ENCODE measurements around the gene TIAM1.

TIAM1 gene

GRCh38 chr21:31354604-31355443, 10.8 kb upstream of the TIAM1 start:
- Histone ChIP-seq H3K79me2 (no peaks in the 10 kb centered on the region), H3K9ac (no peak overlapping the region), H3K4me2 (ENCODE audit: low read length) (no peak overlapping the region), H3K4me3 (ENCODE audit: low read depth, low read length) (no peak overlapping the region), H3K9me3 (ENCODE audit: control insufficient read depth, low read length) (no peaks in the 10 kb centered on the region), H3K27me3 (ENCODE audit: control insufficient read depth, insufficient read depth, low read length) (no peaks in the 10 kb centered on the region), H2AFZ (no peak overlapping the region), H3K36me3 (ENCODE audit: control insufficient read depth, insufficient read depth, low read length) (no peaks in the 10 kb centered on the region), H3K4me1 (no peaks in the 10 kb centered on the region), H3K27ac (no peak overlapping the region)
- TF ChIP-seq CTCF (IDR thresholded peaks at IDR 0.05): no peak

- no peak overlapping the region for H3K27ac ChIP-seq
- no peak overlapping the region for H3K9ac ChIP-seq
- no peaks in the 10 kb centered on the region for H3K9me3 ChIP-seq (ENCODE audit: control insufficient read depth, low read length)
- H3K27me3 ChIP-seq (ENCODE audit: control insufficient read depth, insufficient read depth, low read length): no peaks in the 10 kb centered on the region
- no peak overlapping the region for H3K4me2 ChIP-seq (ENCODE audit: low read length)
- H3K4me1 ChIP-seq: no peaks in the 10 kb centered on the region
- no peak for TF ChIP-seq CTCF (IDR thresholded peaks at IDR 0.05)
- H3K79me2 ChIP-seq: no peaks in the 10 kb centered on the region
- no peak overlapping the region for H3K4me3 ChIP-seq (ENCODE audit: low read depth, low read length)
- no peak overlapping the region for H2AFZ ChIP-seq
- H3K36me3 ChIP-seq (ENCODE audit: control insufficient read depth, insufficient read depth, low read length): no peaks in the 10 kb centered on the region
These were observed 10.1 kb upstream of the TIAM1 start for GRCh38 chr21:31354122-31354521.

- no peak overlapping the region for H3K9ac ChIP-seq
- TF ChIP-seq CTCF (IDR thresholded peaks at IDR 0.05): no peak
- no peak overlapping the region for H3K4me2 ChIP-seq (ENCODE audit: low read length)
- no peaks in the 10 kb centered on the region for H3K4me1 ChIP-seq
- H3K27me3 ChIP-seq (ENCODE audit: control insufficient read depth, insufficient read depth, low read length): no peaks in the 10 kb centered on the region
- H3K4me3 ChIP-seq (ENCODE audit: low read depth, low read length): no peak overlapping the region
- no peaks in the 10 kb centered on the region for H3K36me3 ChIP-seq (ENCODE audit: control insufficient read depth, insufficient read depth, low read length)
- no peaks in the 10 kb centered on the region for H3K9me3 ChIP-seq (ENCODE audit: control insufficient read depth, low read length)
- H3K79me2 ChIP-seq: no peaks in the 10 kb centered on the region
- H2AFZ ChIP-seq: no peak overlapping the region
- no peak overlapping the region for H3K27ac ChIP-seq
These were observed 8.8 kb upstream of the TIAM1 start for GRCh38 chr21:31352836-31353235.

GRCh38 chr21:31351960-31352359, 7.9 kb upstream of the TIAM1 start:
- no peak overlapping the region for H3K9ac ChIP-seq

More at GRCh38 chr21:31351960-31352359, 7.9 kb upstream of the TIAM1 start:
- H3K4me1 ChIP-seq: no peaks in the 10 kb centered on the region
- no peaks in the 10 kb centered on the region for H3K27me3 ChIP-seq (ENCODE audit: control insufficient read depth, insufficient read depth, low read length)
- H2AFZ ChIP-seq: no peak overlapping the region
- TF ChIP-seq CTCF (IDR thresholded peaks at IDR 0.05): no peak
- no peaks in the 10 kb centered on the region for H3K79me2 ChIP-seq
- H3K4me3 ChIP-seq (ENCODE audit: low read depth, low read length): no peak overlapping the region
- H3K9me3 ChIP-seq (ENCODE audit: control insufficient read depth, low read length): no peaks in the 10 kb centered on the region
- no peaks in the 10 kb centered on the region for H3K36me3 ChIP-seq (ENCODE audit: control insufficient read depth, insufficient read depth, low read length)
- H3K27ac ChIP-seq: no peak overlapping the region
- no peak overlapping the region for H3K4me2 ChIP-seq (ENCODE audit: low read length)
